Measurements from ENCODE around the gene AGTPBP1. TPM values are rescaled to one million over a fixed set of nuclear protein-coding genes. Genes with fewer than 3 reads are reported as not detected.

Gene AGTPBP1
- total RNA-seq, 2 donors from 2014 or later = 10.0 to 10.5 TPM

DNA sequence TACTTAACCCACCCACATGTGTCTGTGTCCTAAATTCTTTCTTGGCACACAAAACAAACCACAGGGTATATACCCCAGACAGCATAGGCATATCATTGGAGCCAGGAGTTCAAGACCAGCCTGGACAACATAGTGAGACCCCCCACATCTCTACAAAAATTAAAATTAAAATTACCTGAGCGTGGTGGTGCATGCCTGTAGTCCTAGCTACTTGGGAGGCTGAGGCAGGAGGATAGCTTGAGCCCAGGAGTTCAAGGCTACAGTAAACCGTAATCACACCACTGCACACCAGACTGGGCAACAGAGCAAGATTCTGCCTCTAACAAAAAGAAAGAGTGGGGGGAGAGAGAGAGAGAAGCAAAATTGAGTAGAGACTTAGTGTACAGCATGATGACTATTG lies 4.6 kb upstream of the AGTPBP1 start:
- intact Hi-C loops (cut with DNase I) = no loop called here
- TF ChIP-seq, protein P1, sequence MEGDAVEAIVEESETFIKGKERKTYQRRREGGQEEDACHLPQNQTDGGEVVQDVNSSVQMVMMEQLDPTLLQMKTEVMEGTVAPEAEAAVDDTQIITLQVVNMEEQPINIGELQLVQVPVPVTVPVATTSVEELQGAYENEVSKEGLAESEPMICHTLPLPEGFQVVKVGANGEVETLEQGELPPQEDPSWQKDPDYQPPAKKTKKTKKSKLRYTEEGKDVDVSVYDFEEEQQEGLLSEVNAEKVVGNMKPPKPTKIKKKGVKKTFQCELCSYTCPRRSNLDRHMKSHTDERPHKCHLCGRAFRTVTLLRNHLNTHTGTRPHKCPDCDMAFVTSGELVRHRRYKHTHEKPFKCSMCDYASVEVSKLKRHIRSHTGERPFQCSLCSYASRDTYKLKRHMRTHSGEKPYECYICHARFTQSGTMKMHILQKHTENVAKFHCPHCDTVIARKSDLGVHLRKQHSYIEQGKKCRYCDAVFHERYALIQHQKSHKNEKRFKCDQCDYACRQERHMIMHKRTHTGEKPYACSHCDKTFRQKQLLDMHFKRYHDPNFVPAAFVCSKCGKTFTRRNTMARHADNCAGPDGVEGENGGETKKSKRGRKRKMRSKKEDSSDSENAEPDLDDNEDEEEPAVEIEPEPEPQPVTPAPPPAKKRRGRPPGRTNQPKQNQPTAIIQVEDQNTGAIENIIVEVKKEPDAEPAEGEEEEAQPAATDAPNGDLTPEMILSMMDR (IDR thresholded peaks at IDR 0.05) = no peak
- TF ChIP-seq POLR2A (IDR thresholded peaks at IDR 0.05) = no peak
- no peak for TF ChIP-seq POLR2AphosphoS5 (IDR thresholded peaks at IDR 0.05)
- H3K36me3 ChIP-seq = no peaks in the 10 kb centered on the region

GRCh38 chr9:85745203-85745602 lies 3.4 kb upstream of the AGTPBP1 start:
- no peaks in the 10 kb centered on the region for H3K4me1 ChIP-seq (replicated peaks)
- TF ChIP-seq, protein P1 (IDR thresholded peaks at IDR 0.05) = no peak
- no peak for TF ChIP-seq POLR2AphosphoS5 (IDR thresholded peaks at IDR 0.05)
- DNase-seq (ENCODE audit: low spot score) = no peak
- WGBS = 84% methylated on average over 2 of the region's 2 CpGs
- no peaks in the 10 kb centered on the region for H3K36me3 ChIP-seq
- no peak overlapping the region for H3K4me3 ChIP-seq
- H3K27me3 ChIP-seq (replicated peaks; ENCODE audit: insufficient read depth) = no peaks in the 10 kb centered on the region
- no peak overlapping the region for H3K27ac ChIP-seq
- intact Hi-C loops (cut with DNase I) = no loop called here
- no peaks in the 10 kb centered on the region for H3K9me3 ChIP-seq

More for the DNA sequence above, 4.6 kb upstream of the AGTPBP1 start:
- H3K4me3 ChIP-seq = no peak overlapping the region
- WGBS = 96% methylated on average over 2 of the region's 2 CpGs
- no peaks in the 10 kb centered on the region for H3K9me3 ChIP-seq
- DNase-seq (ENCODE audit: low spot score) = no peak
- H3K4me1 ChIP-seq (replicated peaks) = no peaks in the 10 kb centered on the region
- H3K27me3 ChIP-seq (replicated peaks; ENCODE audit: insufficient read depth) = no peaks in the 10 kb centered on the region
- no peak overlapping the region for H3K27ac ChIP-seq

- H3K27ac ChIP-seq = no peak overlapping the region
- no peaks in the 10 kb centered on the region for H3K9me3 ChIP-seq
- TF ChIP-seq POLR2A (IDR thresholded peaks at IDR 0.05) (no peak), POLR2AphosphoS5 (IDR thresholded peaks at IDR 0.05) (no peak)
- TF ChIP-seq, protein P1 (IDR thresholded peaks at IDR 0.05) = no peak
- intact Hi-C loops (cut with DNase I) = no loop called here
- no peak for DNase-seq (ENCODE audit: low spot score)
- H3K4me1 ChIP-seq (replicated peaks) = no peaks in the 10 kb centered on the region
- H3K4me3 ChIP-seq = no peak overlapping the region
- 58% methylated on average over 7 of the region's 7 CpGs for WGBS
- H3K36me3 ChIP-seq = no peaks in the 10 kb centered on the region
- H3K27me3 ChIP-seq (replicated peaks; ENCODE audit: insufficient read depth) = no peaks in the 10 kb centered on the region
These were observed 2.7 kb upstream of the AGTPBP1 start for GRCh38 chr9:85744480-85744879.

GRCh38 chr9:85743275-85744128 lies 1.7 kb upstream of the AGTPBP1 start:
- 54% methylated on average over 14 of the region's 14 CpGs for WGBS
- no peak for DNase-seq (ENCODE audit: low spot score)
- H3K27me3 ChIP-seq (replicated peaks; ENCODE audit: insufficient read depth) = no peaks in the 10 kb centered on the region

More at GRCh38 chr9:85743275-85744128, 1.7 kb upstream of the AGTPBP1 start:
- TF ChIP-seq, protein P1 (IDR thresholded peaks at IDR 0.05) = no peak
- TF ChIP-seq POLR2A (IDR thresholded peaks at IDR 0.05) = no peak
- TF ChIP-seq POLR2AphosphoS5 (IDR thresholded peaks at IDR 0.05) = no peak
- Histone ChIP-seq H3K4me1 (replicated peaks) (no peaks in the 10 kb centered on the region), H3K4me3 (no peak overlapping the region), H3K36me3 (no peaks in the 10 kb centered on the region), H3K9me3 (no peaks in the 10 kb centered on the region), H3K27ac (no peak overlapping the region)
- intact Hi-C loops (cut with DNase I) = no loop called here
